Neutrophil (primary cell): Measurements from ENCODE around the gene C11orf71.

ENCODE experiments used
- H3K27ac ChIP-seq: fragments of 200-600 bp; sonication (generic); 2 replicates; pipeline ENCODE4 v1.5.1; 2016; ENCODE audit warnings: mild to moderate bottlenecking, moderate library complexity
- H3K27me3 ChIP-seq: fragments of 200-600 bp; sonication (generic); 2 replicates; pipeline ENCODE4 v1.6.0; 2016; ENCODE audit warnings: mild to moderate bottlenecking
- H3K36me3 ChIP-seq: fragments of 200-600 bp; sonication (generic); 2 replicates; pipeline ENCODE4 v1.5.1; 2017
- H3K4me1 ChIP-seq, 2 experiments: fragments of 200-600 bp in 1 of 2; sonication (generic) in 1 of 2; 1 replicate in 1 of 2; 2 replicates in 1 of 2; pipeline versions ENCODE4 v1.5.1 to v1.6.1; 2013 to 2016; ENCODE audit warnings: low read depth in 1 of 2, low read length in 1 of 2, mild to moderate bottlenecking in 1 of 2, moderate library complexity in 1 of 2; ENCODE audit not compliant: control insufficient read depth in 1 of 2, insufficient read depth in 1 of 2
- H3K4me3 ChIP-seq, 2 experiments: fragments of 200-600 bp in 1 of 2; sonication (generic) in 1 of 2; 1 replicate in 1 of 2; 2 replicates in 1 of 2; pipeline ENCODE4 v1.5.1; 2013 to 2016; ENCODE audit warnings: low read depth in 1 of 2, low read length in 1 of 2, mild to moderate bottlenecking in 1 of 2, moderate library complexity in 1 of 2
- H3K9me3 ChIP-seq: fragments of 200-600 bp; sonication (generic); 2 replicates; pipeline ENCODE4 v1.5.1; 2016
- TF ChIP-seq, protein P1 (sequence below): fragments of 200-600 bp; sonication (generic); IDR thresholded peaks from 2 replicates; pipeline ENCODE4 v1.5.1; 2016; ENCODE audit warnings: antibody characterized with exemption

Gene C11orf71

DNA sequence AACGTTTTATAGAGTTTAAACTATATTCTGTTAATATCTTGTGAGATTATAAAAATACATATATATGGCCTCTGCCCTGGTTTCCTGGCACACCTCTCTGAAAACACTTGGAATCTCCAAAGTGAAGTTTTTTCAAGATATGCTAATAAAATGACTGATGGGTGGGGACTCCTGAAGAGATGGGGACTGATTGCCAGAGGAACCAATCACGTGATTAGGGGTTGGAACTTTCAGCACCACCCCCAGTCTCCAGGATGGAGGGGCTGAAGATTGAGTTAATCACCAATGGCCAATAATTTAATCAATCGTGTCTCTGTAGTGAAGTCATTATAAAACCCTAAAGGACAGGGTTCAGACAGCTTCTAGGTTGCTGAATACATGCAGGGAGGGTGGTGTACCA is 37.4 kb downstream of the C11orf71 start:
- Histone ChIP-seq H3K27me3 (peaks cover 10% of the 10 kb centered on the region), H3K36me3 (no peaks in the 10 kb centered on the region), H3K4me1 (no peaks in the 10 kb centered on the region), H3K4me3 (no peak overlapping the region), H3K27ac (no peak overlapping the region), H3K9me3 (no peaks in the 10 kb centered on the region)
- TF ChIP-seq, protein P1, sequence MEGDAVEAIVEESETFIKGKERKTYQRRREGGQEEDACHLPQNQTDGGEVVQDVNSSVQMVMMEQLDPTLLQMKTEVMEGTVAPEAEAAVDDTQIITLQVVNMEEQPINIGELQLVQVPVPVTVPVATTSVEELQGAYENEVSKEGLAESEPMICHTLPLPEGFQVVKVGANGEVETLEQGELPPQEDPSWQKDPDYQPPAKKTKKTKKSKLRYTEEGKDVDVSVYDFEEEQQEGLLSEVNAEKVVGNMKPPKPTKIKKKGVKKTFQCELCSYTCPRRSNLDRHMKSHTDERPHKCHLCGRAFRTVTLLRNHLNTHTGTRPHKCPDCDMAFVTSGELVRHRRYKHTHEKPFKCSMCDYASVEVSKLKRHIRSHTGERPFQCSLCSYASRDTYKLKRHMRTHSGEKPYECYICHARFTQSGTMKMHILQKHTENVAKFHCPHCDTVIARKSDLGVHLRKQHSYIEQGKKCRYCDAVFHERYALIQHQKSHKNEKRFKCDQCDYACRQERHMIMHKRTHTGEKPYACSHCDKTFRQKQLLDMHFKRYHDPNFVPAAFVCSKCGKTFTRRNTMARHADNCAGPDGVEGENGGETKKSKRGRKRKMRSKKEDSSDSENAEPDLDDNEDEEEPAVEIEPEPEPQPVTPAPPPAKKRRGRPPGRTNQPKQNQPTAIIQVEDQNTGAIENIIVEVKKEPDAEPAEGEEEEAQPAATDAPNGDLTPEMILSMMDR, result no peak

DNA sequence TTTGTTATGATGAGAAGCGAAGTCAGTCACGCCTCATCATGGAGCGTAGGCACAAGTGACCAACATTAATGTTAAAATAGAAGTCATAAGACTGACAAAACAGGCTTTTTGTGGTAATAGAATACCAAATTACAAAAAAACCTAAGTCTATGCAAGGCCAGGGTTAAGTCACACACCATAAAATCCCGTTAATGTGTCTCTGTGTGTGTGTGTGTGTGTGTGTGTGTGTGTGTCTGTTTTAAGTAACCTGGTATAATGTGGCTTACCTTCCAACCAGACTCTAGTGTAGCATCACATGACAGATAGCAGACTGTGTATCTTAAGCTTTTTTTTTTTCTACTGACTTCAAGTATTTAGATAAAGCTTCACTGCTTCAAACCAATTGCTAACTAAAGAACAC is 38.0 kb downstream of the C11orf71 start:
- TF ChIP-seq, protein P1, result no peak
- H3K36me3 ChIP-seq, result no peaks in the 10 kb centered on the region
- H3K4me1 ChIP-seq, result no peaks in the 10 kb centered on the region
- H3K9me3 ChIP-seq, result no peaks in the 10 kb centered on the region
- no peak overlapping the region for H3K4me3 ChIP-seq
- no peak overlapping the region for H3K27ac ChIP-seq
- peaks cover 10% of the 10 kb centered on the region for H3K27me3 ChIP-seq

DNA sequence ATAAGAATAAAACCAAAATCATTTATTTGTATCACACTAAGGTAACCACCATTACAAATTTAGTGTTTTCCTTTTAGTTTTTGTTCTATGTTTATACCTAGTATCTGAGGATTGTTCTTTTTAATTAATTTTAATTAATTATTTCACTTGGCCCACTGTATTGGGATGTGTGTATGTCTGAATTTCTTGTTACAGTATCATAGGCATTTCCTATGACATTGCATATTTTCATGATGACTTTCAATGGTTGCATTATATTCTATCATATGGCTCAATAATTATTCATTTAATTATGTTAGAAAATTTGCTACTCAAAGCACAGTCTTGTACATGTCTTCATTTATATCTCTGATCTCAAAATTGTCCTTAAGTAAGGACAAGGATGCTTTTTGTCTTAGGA is 41.0 kb downstream of the C11orf71 start:
- Histone ChIP-seq H3K4me1 (no peaks in the 10 kb centered on the region), H3K27ac (no peak overlapping the region), H3K9me3 (no peaks in the 10 kb centered on the region), H3K27me3 (no peaks in the 10 kb centered on the region), H3K4me3 (no peak overlapping the region), H3K36me3 (no peaks in the 10 kb centered on the region)
- TF ChIP-seq, protein P1, result no peak

DNA sequence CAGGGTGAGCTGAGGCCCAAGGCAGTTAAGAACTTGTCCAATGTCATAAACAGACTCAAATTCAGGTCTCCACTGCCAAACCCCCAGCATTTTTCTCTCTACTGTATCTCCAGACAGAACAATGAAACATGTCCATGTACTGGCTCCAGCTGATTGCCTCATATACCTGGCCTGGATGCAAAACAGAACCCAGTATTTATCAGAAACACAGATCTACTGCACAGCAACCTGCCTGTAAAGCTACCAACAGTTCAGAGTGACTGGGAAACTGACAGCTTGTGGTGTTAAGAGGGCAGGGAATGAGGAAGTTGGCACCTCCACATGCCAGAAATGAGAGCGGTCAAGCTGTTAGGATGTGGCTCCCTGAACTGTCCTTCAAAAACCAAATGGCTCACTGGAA is 41.6 kb downstream of the C11orf71 start:
- Histone ChIP-seq H3K4me1 (no peaks in the 10 kb centered on the region), H3K36me3 (no peaks in the 10 kb centered on the region), H3K27ac (no peak overlapping the region), H3K4me3 (no peak overlapping the region), H3K9me3 (no peaks in the 10 kb centered on the region), H3K27me3 (peaks cover 6% of the 10 kb centered on the region)
- TF ChIP-seq, protein P1, result no peak

DNA sequence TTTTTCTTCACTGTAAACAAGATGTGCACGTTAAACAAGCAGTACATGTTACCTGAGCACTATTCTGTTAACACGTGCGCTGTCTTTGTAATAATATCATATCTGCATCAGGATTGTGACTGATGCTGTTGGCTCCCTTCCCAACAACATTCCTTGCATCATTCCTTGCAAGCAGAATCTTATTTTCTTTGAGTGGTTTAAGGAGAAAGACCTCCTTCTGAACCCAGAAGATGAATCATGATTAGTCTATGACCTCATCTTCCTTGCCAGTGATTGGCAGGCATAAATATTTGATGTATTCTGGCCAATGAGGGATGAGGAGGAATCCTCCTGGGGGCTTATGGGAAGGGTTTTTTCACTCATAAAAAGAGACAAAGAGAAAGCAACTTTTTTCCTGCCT is 46.2 kb downstream of the C11orf71 start:
- TF ChIP-seq, protein P1, result no peak
- peaks cover 16% of the 10 kb centered on the region for H3K27me3 ChIP-seq
- no peak overlapping the region for H3K27ac ChIP-seq
- H3K9me3 ChIP-seq, result no peaks in the 10 kb centered on the region
- no peaks in the 10 kb centered on the region for H3K4me1 ChIP-seq
- no peak overlapping the region for H3K4me3 ChIP-seq
- H3K36me3 ChIP-seq, result no peaks in the 10 kb centered on the region

DNA sequence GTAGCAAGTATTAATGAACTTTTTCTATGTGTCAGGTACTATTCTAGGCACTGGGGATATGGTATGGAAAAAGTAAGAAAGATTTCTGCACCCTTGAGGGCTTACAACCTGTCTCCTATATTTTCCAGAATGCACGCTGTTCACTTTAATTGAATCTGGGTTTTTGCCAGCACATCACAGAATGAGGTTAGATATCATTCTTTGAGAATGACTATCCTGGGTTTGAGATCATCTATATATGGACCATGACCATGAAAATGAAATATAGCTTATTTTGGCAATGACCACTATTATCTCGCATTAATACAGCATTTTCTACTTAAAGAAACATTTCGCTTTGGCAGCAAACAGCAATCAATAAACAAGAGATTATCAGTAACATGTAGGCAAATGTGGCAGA is 46.9 kb downstream of the C11orf71 start:
- H3K9me3 ChIP-seq, result no peaks in the 10 kb centered on the region
- TF ChIP-seq, protein P1, result no peak
- H3K36me3 ChIP-seq, result no peaks in the 10 kb centered on the region
- no peak overlapping the region for H3K4me3 ChIP-seq
- H3K4me1 ChIP-seq, result no peaks in the 10 kb centered on the region
- H3K27me3 ChIP-seq, result peaks cover 16% of the 10 kb centered on the region
- no peak overlapping the region for H3K27ac ChIP-seq
